ENCODE results near the gene AVEN.

DNA sequence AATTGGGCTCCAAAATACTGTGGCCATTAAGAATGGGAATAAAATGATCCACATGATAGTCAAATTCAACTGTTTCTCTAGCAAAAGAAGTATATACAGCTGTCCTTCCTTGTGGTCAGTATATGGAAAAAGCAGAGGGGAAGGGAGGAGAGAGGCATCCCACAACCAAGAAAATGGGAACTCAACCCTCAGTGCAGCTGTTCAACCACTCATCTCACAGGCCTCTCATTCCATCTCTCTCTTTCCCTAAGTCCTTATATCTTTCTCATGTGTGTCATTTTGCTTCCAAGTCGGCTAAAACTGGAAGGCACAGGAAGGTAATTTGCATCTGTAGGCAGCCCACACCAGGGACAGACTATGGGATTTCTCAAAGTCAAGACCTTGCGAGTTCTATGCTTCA is 27.5 kb downstream of the AVEN start:
- TF ChIP-seq, protein P1, sequence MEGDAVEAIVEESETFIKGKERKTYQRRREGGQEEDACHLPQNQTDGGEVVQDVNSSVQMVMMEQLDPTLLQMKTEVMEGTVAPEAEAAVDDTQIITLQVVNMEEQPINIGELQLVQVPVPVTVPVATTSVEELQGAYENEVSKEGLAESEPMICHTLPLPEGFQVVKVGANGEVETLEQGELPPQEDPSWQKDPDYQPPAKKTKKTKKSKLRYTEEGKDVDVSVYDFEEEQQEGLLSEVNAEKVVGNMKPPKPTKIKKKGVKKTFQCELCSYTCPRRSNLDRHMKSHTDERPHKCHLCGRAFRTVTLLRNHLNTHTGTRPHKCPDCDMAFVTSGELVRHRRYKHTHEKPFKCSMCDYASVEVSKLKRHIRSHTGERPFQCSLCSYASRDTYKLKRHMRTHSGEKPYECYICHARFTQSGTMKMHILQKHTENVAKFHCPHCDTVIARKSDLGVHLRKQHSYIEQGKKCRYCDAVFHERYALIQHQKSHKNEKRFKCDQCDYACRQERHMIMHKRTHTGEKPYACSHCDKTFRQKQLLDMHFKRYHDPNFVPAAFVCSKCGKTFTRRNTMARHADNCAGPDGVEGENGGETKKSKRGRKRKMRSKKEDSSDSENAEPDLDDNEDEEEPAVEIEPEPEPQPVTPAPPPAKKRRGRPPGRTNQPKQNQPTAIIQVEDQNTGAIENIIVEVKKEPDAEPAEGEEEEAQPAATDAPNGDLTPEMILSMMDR (IDR thresholded peaks at IDR 0.05; ENCODE audit: low read length), result no peak
- no peak for TF ChIP-seq EZH2 (optimal IDR thresholded peaks at IDR 0.05; ENCODE audit: low read depth, low read length)
- TF ChIP-seq EZH2phosphoT487 (IDR thresholded peaks at IDR 0.05; ENCODE audit: low read length), result no peak
